Measurements from ENCODE around the gene UBE2E2. TPM values are rescaled to one million over a fixed set of nuclear protein-coding genes. Genes with fewer than 3 reads are reported as not detected.

Gene UBE2E2
- total RNA-seq, 1 experiment from 2014 or later, result 25.1 TPM

- CTCF ChIA-PET, result no interaction called here
- TF ChIP-seq CTCF (IDR thresholded peaks at IDR 0.05; ENCODE audit: unreplicated experiment), result no peak
- intact Hi-C loops (cut with micrococcal nuclease; ENCODE audit: unreplicated experiment), result loop anchor here (2.0 kb wide), 1 partner anchor 14 kb away; no protein-coding TSS in a partner anchor
- BruUV-seq (replicated peaks), result no TSS peak
- peak; percentile 15 for DNase-seq
- Mint-ChIP-seq H3K27me3 (ENCODE audit: unreplicated experiment) (no peaks in the 10 kb centered on the region), H3K4me1 (ENCODE audit: low read depth, unreplicated experiment) (peaks cover 15% of the 10 kb centered on the region), H3K27ac (ENCODE audit: unreplicated experiment) (no peak overlapping the region), H3K36me3 (ENCODE audit: insufficient read depth, unreplicated experiment) (no peaks in the 10 kb centered on the region), H3K4me3 (ENCODE audit: low read depth, unreplicated experiment) (no peak overlapping the region), H3K9me3 (ENCODE audit: low read depth, unreplicated experiment) (peaks cover 5% of the 10 kb centered on the region)
Observed at GRCh38 chr3:23219117-23219516, 16.0 kb downstream of the UBE2E2 start.

GRCh38 chr3:23219552-23219951 lies 16.4 kb downstream of the UBE2E2 start:
- TF ChIP-seq CTCF (IDR thresholded peaks at IDR 0.05; ENCODE audit: unreplicated experiment), result no peak
- H3K9me3 Mint-ChIP-seq (ENCODE audit: low read depth, unreplicated experiment), result peaks cover 5% of the 10 kb centered on the region
- CTCF ChIA-PET, result no interaction called here
- no TSS peak for BruUV-seq (replicated peaks)
- intact Hi-C loops (cut with micrococcal nuclease; ENCODE audit: unreplicated experiment), result loop anchor here (2.0 kb wide), 1 partner anchor 15 kb away; no protein-coding TSS in a partner anchor
- peaks cover 15% of the 10 kb centered on the region for H3K4me1 Mint-ChIP-seq (ENCODE audit: low read depth, unreplicated experiment)
- no peaks in the 10 kb centered on the region for H3K36me3 Mint-ChIP-seq (ENCODE audit: insufficient read depth, unreplicated experiment)
- H3K27ac Mint-ChIP-seq (ENCODE audit: unreplicated experiment), result no peak overlapping the region
- H3K4me3 Mint-ChIP-seq (ENCODE audit: low read depth, unreplicated experiment), result no peak overlapping the region
- DNase-seq, result no peak
- H3K27me3 Mint-ChIP-seq (ENCODE audit: unreplicated experiment), result no peaks in the 10 kb centered on the region

DNA sequence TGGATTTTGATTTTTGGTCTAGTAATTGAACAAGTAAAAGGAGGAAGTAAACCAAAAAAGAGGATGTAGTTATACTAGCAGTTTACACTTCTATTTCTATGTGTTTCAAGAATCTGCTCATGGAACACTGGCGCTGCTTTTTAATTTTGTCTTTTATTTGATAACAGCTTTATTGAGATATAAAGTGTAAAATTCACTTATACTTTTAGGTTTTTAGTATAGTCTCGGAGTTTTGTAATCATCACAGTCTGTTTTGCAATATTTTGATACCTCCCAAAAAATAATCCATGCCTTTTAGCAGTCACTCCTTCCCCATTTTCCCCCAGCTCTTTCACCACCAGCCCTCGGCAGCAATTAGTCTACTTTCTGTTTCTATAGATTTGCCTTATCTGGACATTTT lies 18.0 kb downstream of the UBE2E2 start:
- Mint-ChIP-seq H3K27me3 (ENCODE audit: unreplicated experiment) (no peaks in the 10 kb centered on the region), H3K9me3 (ENCODE audit: low read depth, unreplicated experiment) (peaks cover 5% of the 10 kb centered on the region), H3K4me3 (ENCODE audit: low read depth, unreplicated experiment) (no peak overlapping the region), H3K4me1 (ENCODE audit: low read depth, unreplicated experiment) (peaks cover 15% of the 10 kb centered on the region), H3K27ac (ENCODE audit: unreplicated experiment) (no peak overlapping the region), H3K36me3 (ENCODE audit: insufficient read depth, unreplicated experiment) (no peaks in the 10 kb centered on the region)
- no peak for DNase-seq
- TF ChIP-seq CTCF (IDR thresholded peaks at IDR 0.05; ENCODE audit: unreplicated experiment), result no peak
- CTCF ChIA-PET, result no interaction called here
- intact Hi-C loops (cut with micrococcal nuclease; ENCODE audit: unreplicated experiment), result no loop called here
- BruUV-seq (replicated peaks), result no TSS peak

DNA sequence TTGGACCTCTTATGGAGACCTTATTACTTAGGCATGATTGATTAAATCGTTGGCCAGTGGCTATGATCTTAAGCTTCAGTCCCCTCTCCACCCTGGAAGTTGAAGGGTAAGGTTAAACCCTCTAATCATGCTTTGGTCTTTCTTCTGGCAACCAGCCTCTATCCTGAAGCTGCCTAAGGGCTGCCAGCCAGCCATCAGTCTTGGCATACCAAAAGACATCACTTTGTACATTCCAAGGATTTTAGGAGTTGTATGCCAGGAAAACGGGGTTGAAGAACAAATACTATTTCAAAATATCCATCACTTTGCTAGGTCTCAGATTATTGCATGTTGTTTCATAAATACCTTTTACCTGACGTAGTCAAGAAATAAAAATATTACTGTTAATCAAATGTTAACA lies 28.9 kb downstream of the UBE2E2 start:
- BruUV-seq (replicated peaks), result no TSS peak
- Mint-ChIP-seq H3K4me1 (ENCODE audit: low read depth, unreplicated experiment) (peaks cover 7% of the 10 kb centered on the region), H3K27me3 (ENCODE audit: unreplicated experiment) (no peaks in the 10 kb centered on the region), H3K27ac (ENCODE audit: unreplicated experiment) (no peak overlapping the region), H3K36me3 (ENCODE audit: insufficient read depth, unreplicated experiment) (no peaks in the 10 kb centered on the region), H3K4me3 (ENCODE audit: low read depth, unreplicated experiment) (no peak overlapping the region), H3K9me3 (ENCODE audit: low read depth, unreplicated experiment) (no peaks in the 10 kb centered on the region)
- TF ChIP-seq CTCF (IDR thresholded peaks at IDR 0.05; ENCODE audit: unreplicated experiment), result no peak
- CTCF ChIA-PET, result no interaction called here
- DNase-seq, result no peak
- intact Hi-C loops (cut with micrococcal nuclease; ENCODE audit: unreplicated experiment), result no loop called here
